Astrocyte of the spinal cord (primary cell): ENCODE results near the gene VSIG10.
A peak's percentile ranks its signal among the peaks of the same experiment; 100 is the strongest.

ENCODE experiments used
- DNase-seq: peaks from one replicate; pipeline ENCODE4 v3.0.0; 2011; ENCODE audit warnings: low read depth, low spot score
- H3K4me3 ChIP-seq: 2 replicates; pipeline ENCODE4 v1.5.1; 2011; ENCODE audit warnings: low read depth, mild to moderate bottlenecking, low read length, moderate library complexity
- in situ Hi-C: cut with HindIII; loops from 2 replicates; pipeline ENCODE4 v1.10.0; 2017; ENCODE audit warnings: low sequenced_read_pairs
- TF ChIP-seq, protein P1 (sequence below): IDR thresholded peaks from 2 replicates; pipeline ENCODE4 v1.5.1; 2012; ENCODE audit warnings: low read depth, mild to moderate bottlenecking, low read length, inconsistent platforms

Gene VSIG10

DNA sequence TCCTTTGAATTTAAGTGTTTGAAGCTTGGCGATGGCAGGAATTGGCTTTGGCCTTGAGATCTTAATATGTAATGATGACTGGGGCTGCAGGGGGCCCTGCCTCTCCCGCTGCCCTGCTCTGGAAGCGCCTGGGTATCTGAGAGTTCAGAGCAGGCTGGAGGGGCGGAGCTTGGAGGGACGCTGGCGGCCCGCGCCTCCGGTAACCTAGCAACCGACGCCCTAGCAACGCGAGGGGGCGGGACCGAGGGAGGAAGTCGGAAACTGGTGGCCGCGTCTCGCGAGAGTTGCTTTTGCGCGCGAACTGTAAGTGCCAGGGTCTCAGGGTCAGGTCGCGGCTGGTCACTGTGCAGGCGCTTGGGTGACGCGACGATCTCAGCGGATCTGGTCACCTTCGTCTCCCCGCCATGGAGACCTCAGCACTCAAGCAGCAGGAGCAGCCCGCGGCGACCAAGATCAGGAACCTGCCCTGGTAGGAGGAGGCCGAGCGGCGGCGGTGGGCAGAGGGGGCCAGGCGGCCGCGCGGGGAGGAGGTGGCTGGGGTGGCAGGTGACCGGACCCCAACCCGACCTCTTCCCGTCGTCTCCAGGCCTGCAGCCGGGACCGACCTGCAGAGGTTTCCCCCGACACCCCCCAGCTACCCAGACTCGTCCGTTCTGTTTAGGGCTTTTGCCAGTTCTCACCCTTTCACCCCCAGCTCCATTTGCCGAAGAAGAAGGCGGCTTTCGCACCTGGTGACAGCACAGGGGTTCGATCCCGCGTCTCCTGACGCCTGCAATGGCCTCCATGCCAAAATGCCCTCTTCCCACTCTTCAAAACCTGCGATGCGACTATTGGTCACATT, 87.2 kb downstream of the VSIG10 start, which contains the start of gene RFC5:
Gene RFC5, plus strand, starts transcription at position 280 of the 841 bp plus-strand sequence. Its CDS starts 125 bp downstream, at position 405.
- peak; percentile 97 for DNase-seq
- in situ Hi-C loops = no loop called here
- TF ChIP-seq, protein P1, sequence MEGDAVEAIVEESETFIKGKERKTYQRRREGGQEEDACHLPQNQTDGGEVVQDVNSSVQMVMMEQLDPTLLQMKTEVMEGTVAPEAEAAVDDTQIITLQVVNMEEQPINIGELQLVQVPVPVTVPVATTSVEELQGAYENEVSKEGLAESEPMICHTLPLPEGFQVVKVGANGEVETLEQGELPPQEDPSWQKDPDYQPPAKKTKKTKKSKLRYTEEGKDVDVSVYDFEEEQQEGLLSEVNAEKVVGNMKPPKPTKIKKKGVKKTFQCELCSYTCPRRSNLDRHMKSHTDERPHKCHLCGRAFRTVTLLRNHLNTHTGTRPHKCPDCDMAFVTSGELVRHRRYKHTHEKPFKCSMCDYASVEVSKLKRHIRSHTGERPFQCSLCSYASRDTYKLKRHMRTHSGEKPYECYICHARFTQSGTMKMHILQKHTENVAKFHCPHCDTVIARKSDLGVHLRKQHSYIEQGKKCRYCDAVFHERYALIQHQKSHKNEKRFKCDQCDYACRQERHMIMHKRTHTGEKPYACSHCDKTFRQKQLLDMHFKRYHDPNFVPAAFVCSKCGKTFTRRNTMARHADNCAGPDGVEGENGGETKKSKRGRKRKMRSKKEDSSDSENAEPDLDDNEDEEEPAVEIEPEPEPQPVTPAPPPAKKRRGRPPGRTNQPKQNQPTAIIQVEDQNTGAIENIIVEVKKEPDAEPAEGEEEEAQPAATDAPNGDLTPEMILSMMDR = no peak
- peak within 1 kb of the TSS; percentile 70 for H3K4me3 ChIP-seq

DNA sequence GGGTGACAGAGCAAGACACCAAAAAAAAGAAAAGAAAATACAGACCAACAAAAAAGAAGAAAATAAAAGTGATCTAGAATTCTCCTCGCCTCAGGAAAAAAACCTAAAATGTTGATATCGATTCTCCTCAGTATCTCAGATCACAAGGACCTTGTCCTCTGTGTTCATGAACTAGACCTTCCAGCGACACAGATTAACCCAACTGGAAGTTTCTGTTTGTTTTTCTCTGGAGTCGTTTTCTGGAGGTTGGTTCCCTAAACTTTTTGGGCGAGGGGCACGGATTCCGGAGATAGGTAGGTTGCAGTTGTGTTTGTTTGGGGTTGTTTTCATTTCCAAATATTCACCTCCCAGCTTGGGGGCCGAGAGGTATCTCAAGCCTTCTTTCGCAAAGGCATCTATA, 87.9 kb downstream of the VSIG10 start:
- in situ Hi-C loops = no loop called here
- DNase-seq = no peak
- peak overlapping the region; percentile 70 for H3K4me3 ChIP-seq
- TF ChIP-seq, protein P1 = no peak

DNA sequence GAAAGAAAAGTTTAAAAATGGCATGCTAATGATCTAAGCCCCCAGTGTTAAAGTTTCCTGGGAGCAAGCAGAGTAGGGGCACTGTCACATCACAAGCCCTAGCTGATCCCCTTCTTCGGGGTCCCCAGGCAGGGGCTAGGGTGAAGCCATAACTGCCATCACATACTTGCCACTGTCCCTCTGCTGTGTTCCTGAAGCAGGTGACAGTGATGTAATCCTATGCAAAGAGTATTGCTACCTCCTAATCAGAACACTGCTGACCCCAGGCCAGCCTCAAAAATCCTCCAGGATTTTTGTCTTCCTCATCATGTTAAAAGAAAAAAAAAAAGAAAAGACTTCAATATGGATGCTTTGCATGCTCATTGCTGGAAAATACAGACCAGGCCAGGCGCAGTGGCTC, 88.5 kb downstream of the VSIG10 start:
- DNase-seq = no peak
- in situ Hi-C loops = no loop called here
- H3K4me3 ChIP-seq = no peak overlapping the region
- TF ChIP-seq, protein P1 = no peak
